GM10248 (cell line): Measurements from ENCODE around the gene DBNDD2.
A peak's percentile ranks its signal among the peaks of the same experiment; 100 is the strongest.

Experiments
- CTCF ChIA-PET: fragments of 300-600 bp; sonication (Branson Sonifier 250); formaldehyde crosslinking; extraction: SDS; loops from one replicate; lab custom pipeline; 2021; ENCODE audit warnings: antibody characterized with exemption; lab: Yijun Ruan, JAX
- POLR2A ChIA-PET: fragments of 350-650 bp; sonication (Branson Sonifier 250); formaldehyde crosslinking; extraction: SDS; loops from one replicate; lab custom pipeline; 2020; ENCODE audit warnings: antibody characterized with exemption; lab: Yijun Ruan, JAX
- DNase-seq: peaks from one replicate; pipeline ENCODE4 v3.0.0; 2012; ENCODE audit errors: extremely low spot score
- CTCF ChIP-seq: IDR thresholded peaks from 2 replicates; pipeline ENCODE4 v1.5.1; 2012; ENCODE audit warnings: mild to moderate bottlenecking, low read depth; ENCODE audit errors: extremely low read depth, missing control alignments, control extremely low read depth

The DBNDD2 gene

GRCh38 chr20:45363611-45364492 is 44.2 kb upstream of the DBNDD2 start:
- TF ChIP-seq CTCF = no peak
- no peak for DNase-seq
- ChIA-PET CTCF (interaction anchor here (1.0 to 22.0 kb wide), 32 partner anchors 8 to 538 kb away, joined by 3 to 488 read pairs (median 4); partner anchors contain the start of genes PIGT, SDC4 and WFDC2), POLR2A (interaction anchor here (0.6 to 1.6 kb wide), 3 partner anchors 8 to 117 kb away, joined by 3 to 8 read pairs (median 4); no protein-coding TSS in a partner anchor)

- ChIA-PET CTCF (interaction anchor here (1.1 to 22.0 kb wide), 6 partner anchors 8 to 85 kb away, joined by 3 to 488 read pairs (median 6); no protein-coding TSS in a partner anchor), POLR2A (no interaction called here)
- DNase-seq = no peak
- TF ChIP-seq CTCF = no peak
These were observed 42.6 kb upstream of the DBNDD2 start for GRCh38 chr20:45365444-45365970.

GRCh38 chr20:45366192-45366591 is 41.9 kb upstream of the DBNDD2 start:
- ChIA-PET POLR2A (no interaction called here), CTCF (interaction anchor here (0.9 to 22.0 kb wide), 7 partner anchors 8 to 405 kb away, joined by 3 to 488 read pairs (median 4); no protein-coding TSS in a partner anchor)
- no peak for TF ChIP-seq CTCF
- DNase-seq = no peak

- TF ChIP-seq CTCF = no peak
- DNase-seq = no peak
- POLR2A ChIA-PET = no interaction called here
- CTCF ChIA-PET = interaction anchor here (0.9 to 22.0 kb wide), 8 partner anchors 9 to 404 kb away, joined by 3 to 488 read pairs (median 4); no protein-coding TSS in a partner anchor
These were observed 41.5 kb upstream of the DBNDD2 start for GRCh38 chr20:45366631-45367030.

- POLR2A ChIA-PET = no interaction called here
- TF ChIP-seq CTCF = no peak
- no peak for DNase-seq
- CTCF ChIA-PET = interaction anchor here (0.9 to 22.0 kb wide), 8 partner anchors 9 to 404 kb away, joined by 3 to 488 read pairs (median 4); no protein-coding TSS in a partner anchor
These were observed 41.0 kb upstream of the DBNDD2 start for GRCh38 chr20:45367126-45367525.

- peak; percentile 86 for DNase-seq
- POLR2A ChIA-PET = interaction anchor here (0.5 to 1.4 kb wide), 2 partner anchors 9 to 72 kb away, joined by 4 read pairs; no protein-coding TSS in a partner anchor
- CTCF ChIA-PET = interaction anchor here (1.1 to 22.0 kb wide), 12 partner anchors 9 to 403 kb away, joined by 3 to 488 read pairs (median 8); partner anchors contain the start of genes SDC4 and TP53TG5
- TF ChIP-seq CTCF = peak; percentile 6
These were observed 39.7 kb upstream of the DBNDD2 start for GRCh38 chr20:45368221-45368980.
